ENCODE results near the gene CELF4.

DNA sequence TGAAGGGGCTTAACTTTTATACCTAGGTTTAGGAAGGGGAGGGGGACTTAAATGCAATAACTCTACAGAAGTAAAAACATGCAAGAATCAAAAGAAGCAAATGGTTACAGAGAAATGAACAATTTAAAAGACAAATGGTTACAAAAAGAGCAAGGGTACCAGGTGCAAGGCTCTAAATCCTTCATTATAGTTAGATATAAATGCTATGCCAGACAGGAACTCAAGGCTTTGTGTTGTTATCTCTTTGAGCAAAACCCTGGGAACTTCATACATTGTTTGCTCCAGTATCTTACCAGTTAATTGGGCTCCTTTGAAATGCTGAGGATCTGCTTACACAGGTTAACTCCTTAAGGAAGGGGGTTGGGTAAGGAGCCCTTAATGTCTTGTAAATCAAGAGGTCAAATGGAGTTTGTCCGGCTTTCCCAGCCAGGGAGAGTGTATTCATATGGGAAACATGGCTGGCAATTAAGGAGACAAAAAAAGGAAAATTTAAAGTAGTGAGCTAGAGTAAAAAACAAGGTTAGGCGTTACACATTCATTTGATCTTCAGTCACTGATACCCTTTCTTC is 347.5 kb downstream of the CELF4 start:
- TF ChIP-seq EZH2 (IDR thresholded peaks at IDR 0.05; ENCODE audit: low read length, missing control alignments), result no peak
- TF ChIP-seq, protein P1, sequence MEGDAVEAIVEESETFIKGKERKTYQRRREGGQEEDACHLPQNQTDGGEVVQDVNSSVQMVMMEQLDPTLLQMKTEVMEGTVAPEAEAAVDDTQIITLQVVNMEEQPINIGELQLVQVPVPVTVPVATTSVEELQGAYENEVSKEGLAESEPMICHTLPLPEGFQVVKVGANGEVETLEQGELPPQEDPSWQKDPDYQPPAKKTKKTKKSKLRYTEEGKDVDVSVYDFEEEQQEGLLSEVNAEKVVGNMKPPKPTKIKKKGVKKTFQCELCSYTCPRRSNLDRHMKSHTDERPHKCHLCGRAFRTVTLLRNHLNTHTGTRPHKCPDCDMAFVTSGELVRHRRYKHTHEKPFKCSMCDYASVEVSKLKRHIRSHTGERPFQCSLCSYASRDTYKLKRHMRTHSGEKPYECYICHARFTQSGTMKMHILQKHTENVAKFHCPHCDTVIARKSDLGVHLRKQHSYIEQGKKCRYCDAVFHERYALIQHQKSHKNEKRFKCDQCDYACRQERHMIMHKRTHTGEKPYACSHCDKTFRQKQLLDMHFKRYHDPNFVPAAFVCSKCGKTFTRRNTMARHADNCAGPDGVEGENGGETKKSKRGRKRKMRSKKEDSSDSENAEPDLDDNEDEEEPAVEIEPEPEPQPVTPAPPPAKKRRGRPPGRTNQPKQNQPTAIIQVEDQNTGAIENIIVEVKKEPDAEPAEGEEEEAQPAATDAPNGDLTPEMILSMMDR (conservative IDR thresholded peaks at IDR 0.05 in 1 of 2, IDR thresholded peaks at IDR 0.05 in 1 of 2; ENCODE audit: low read depth in 1 of 2, low read length in 2 of 2), result no peak
